DMS79 treated with DMSO at 0.1 percent for 48 hours (cell line): Measurements from ENCODE around the gene SYNJ1.
"Not testable (repeated sequence)": the region's sequence is repeated elsewhere in the genome, so short reads cannot be mapped to it uniquely, and the experiment has no call there.

Experiments
- DNase-seq: peaks from one replicate; lab custom pipeline; 2025; lab: John Stamatoyannopoulos, UW

SYNJ1 gene

GRCh38 chr21:32612999-32613337 is 114.8 kb downstream of the SYNJ1 start:
- no peak for DNase-seq

DNA sequence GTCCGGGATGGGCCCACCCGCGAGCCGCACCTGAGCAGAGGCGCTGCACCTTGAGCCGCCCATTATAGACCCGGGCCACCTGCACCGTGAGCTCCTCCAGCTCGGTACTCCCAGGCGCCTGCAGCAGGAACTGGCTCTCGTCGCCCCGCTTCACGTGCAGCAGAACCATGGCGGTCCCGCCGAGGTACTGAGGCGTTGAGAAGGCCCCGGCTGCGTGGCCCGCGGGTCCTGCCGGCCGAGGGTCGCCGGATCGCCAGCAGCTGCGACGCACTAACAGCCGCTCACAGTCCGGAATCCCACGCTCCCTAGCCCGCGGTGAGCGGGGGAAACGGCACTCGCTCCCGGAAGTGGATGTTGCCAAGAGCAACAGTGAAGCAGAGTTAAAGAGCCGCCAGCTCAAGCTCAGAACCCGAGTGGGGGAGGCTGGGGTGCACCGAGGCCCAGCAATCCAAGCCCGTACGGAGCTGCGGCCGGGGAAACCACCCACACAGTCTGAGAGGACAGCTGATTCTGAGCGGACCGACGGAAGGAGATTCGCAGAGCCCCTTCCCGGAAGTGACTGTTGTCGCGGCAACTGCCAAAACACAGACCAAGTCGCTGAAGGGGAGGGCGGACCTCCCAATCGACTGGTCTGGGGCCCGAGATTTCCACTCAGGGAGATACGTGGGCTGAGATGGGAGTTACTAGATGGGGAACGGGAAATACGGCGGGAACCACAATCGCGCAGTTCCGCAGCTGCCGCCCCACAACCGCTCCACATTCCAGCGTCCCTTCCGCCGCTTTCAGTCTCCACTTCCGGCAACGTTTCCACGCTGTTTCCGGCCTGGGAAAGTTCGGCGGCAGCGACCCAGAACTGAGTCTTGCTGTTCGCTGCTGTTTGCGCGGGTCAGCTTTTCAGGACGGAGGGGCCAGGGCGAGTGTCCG is 115.5 kb downstream of the SYNJ1 start, which contains the start of gene CFAP298:
Gene CFAP298 (minus strand): TSS at position 303 of the 924 bp plus-strand sequence. CDS start 134 bp downstream, at position 169.
- DNase-seq = peak; percentile 91

- DNase-seq = no peak
Observed at GRCh38 chr21:32611471-32611997, 116.3 kb downstream of the SYNJ1 start.

- DNase-seq = not testable (repeated sequence)
Observed at GRCh38 chr21:32610940-32611339, 116.9 kb downstream of the SYNJ1 start.

DNA sequence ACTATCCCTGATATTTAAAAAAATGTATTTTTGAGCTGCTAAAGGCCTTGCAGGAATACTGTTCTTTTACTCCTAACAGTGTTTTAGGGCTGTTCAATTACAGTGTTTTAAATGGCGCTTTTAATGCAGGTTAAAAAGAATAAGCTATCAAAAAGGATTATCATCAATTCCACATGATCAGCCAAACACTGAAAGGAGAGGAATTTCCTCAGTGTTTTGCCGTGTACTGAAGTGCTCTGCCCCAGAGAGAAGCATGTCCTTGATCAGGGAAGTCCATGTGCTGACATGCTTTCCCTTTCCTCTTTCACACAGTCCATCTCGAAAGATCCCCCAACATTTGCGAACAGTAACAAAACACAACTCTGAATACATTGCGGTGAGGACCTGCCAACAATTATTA is 119.0 kb downstream of the SYNJ1 start:
- no peak for DNase-seq

DNA sequence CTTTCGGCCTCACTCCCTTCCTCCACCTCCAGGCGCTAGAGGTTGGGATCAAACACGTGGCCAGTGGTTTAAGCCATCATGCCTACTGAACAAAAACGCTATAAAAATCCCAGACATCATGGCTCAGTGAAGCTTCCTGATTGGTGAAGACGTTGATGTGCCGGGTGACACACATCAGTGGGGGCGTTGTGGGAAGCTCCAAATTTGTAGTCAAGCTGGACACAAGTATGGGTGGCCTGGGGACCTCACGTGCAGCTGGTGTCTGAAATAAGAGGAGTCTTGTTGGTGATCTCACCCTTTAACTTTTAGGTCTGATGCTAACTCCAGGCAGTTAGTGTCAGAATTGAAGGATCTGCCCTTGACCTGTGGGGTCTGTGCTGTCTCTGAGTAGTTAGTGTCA is 122.3 kb downstream of the SYNJ1 start:
- no peak for DNase-seq

- peak; percentile 49 for DNase-seq
Observed at GRCh38 chr21:32604464-32604863, 123.3 kb downstream of the SYNJ1 start.

- DNase-seq = no peak
Observed at GRCh38 chr21:32603131-32603530, 124.7 kb downstream of the SYNJ1 start.

- DNase-seq = no peak
Observed at GRCh38 chr21:32602099-32602498, 125.7 kb downstream of the SYNJ1 start.

GRCh38 chr21:32599526-32599925 is 128.3 kb downstream of the SYNJ1 start:
- DNase-seq = peak; percentile 82

DNA sequence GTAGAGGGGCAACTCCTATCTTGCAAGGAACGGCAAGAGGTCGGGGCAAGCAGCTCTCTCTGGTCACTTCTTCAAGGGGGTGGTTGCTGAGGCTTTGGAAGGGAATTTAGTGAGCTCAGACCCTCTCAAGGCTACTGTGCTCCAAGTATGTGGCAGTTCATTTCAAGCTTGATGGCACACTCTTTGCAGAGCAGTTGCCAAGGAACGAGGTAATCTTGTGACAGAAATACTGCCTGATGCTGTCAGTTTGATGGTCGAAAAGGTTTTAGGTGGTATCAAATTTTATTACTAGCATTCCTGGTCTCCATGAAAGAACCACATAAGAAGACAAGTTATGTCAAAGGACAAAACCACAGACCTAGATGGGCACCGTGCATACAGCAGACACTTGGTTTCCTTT is 128.7 kb downstream of the SYNJ1 start:
- peak; percentile 78 for DNase-seq

- no peak for DNase-seq
Observed at GRCh38 chr21:32597205-32597604, 130.6 kb downstream of the SYNJ1 start.

- DNase-seq = no peak
Observed at GRCh38 chr21:32595431-32595830, 132.4 kb downstream of the SYNJ1 start.

DNA sequence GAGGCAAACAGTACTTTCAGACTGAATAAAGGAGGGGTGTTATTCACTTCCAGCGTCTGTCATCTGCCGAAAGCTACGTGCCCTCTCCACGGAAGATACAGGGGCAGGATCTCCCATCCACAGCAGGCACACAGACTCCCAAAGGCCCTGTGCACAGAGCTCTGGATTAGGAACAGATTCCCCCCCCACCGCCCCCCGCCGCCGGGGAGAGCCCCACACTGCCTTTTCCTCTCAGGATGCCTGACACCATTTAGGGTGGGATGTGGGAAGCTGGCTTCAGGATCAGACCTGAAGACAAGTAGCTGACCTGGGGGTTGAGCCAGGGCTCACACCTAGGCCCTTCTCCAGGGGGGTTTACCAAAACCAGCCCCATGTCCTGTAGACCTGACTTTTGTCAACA is 134.1 kb downstream of the SYNJ1 start:
- DNase-seq = no peak

GRCh38 chr21:32592929-32593502 is 134.8 kb downstream of the SYNJ1 start:
- DNase-seq = no peak

DNA sequence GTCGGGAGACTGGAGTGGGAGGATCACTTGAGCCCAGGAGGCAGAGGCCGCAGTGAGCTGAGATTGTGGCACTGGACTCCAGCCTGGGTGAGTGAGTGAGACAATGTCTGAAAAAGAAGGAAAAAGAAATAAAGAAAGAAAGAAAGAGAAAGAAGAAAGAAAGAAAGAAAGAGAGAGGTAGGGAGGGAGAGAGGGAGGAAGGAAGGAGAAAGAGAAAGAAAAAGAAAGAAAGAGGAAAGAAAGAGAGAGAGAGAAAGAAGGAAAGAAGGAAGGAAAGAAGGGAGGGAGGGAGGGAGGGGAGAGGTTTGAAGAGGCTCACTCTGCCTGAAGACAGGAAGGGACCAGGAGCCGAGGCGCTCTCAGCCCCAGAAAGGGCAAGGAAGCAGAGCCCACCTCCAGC is 137.7 kb downstream of the SYNJ1 start:
- no peak for DNase-seq

- DNase-seq = no peak
Observed at GRCh38 chr21:32587651-32588050, 140.2 kb downstream of the SYNJ1 start.

DNA sequence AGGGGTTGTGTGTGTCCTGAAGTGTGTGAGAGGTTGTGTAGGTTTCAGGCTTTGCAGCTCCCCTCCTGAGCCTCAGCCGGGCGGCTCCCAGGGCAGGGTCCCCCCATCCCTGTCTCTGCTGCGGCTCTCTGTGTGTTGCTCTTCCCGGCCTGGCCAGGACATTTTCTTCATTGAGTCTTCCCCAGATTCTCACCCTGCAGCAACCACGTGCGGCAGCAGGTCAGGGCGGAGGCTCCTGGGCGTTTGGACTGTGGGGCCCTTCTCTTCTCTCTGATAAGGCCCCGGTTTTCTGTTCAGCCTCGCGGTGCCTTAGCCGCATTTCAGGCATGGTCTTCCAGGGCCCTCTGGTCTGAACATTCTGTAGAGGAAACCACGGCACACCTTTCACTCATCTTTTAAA is 140.7 kb downstream of the SYNJ1 start:
- no peak for DNase-seq

GRCh38 chr21:32585970-32586369 is 141.8 kb downstream of the SYNJ1 start:
- DNase-seq = no peak

DNA sequence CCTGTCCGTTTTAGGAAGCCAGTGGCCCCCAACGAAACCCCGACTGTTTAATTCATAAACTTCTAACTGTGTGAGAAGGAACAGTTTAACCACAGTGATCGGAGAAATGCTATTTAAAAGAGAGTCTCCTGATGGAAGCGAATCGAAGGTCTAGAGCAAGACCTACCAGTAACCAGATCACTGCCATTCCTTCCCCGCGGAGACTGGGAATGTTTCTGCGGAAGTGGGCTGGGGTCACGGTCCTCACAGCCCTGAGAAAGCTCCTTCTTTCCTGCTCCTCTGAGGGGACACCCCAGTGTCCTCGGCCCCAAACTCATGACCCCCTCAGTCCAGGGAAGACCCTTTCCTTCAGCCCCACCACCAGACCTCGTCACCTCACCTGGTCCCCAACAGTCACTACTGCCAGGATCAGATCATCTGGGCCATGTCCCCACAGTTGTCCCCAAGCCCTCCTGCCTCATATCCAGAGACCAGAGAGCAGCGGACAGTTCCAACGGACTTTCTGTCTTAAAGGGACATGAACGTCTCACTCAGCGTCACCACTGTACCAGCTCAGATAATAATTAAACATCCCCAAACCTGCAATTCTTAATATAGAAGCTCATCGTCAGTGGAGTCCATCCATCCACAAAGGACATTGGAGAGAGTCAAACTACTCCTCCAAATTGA is 142.6 kb downstream of the SYNJ1 start, which contains the start of gene TCP10L:
Gene TCP10L (minus strand): TSS at position 482 of the 669 bp plus-strand sequence. CDS start 1,219 bp downstream, outside the sequence.
- no peak for DNase-seq

GRCh38 chr21:32584472-32584871 is 143.3 kb downstream of the SYNJ1 start:
- no peak for DNase-seq

DNA sequence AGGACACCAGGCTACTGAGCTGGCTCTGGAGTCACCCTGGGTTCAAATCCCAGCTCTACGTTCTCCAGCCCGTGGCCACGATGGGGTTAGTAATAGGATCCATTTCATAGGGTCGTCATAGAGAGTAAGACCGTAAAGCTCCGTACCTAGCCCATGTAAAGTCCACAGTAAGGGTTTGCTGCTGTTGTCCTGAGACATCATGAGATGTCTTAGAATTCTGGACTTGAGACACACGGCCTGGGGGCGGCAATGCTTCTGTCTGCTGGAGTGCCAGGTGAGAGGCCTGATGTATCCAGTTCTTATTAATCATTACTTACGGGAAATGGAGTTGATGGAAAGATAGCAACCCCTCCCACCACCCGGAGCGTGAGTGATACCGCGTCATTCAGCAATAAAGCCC is 146.1 kb downstream of the SYNJ1 start:
- no peak for DNase-seq

- no peak for DNase-seq
Observed at GRCh38 chr21:32580949-32581348, 146.9 kb downstream of the SYNJ1 start.
